ENCODE data around the gene GRK5.

GRK5 gene

DNA sequence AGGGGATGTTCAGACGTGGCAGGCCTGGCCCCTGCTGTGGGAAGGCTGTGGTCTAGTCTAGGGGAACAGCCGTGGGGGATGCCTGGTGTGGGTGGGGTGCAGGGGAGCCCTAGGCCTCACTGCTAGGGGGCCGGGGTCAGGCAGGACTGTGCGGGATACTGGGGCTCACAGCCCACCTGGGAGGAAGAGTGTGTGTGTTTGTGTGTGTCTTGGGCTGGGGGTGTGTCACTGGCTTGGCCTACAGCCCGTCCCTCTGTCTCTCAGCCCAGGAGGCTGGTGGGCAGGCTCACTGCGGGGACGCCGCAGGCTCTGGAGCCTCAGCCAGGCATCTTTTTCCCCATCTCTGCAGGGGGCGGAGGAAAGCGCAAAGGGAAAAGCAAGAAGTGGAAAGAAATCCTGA lies 118.8 kb downstream of the GRK5 start:
- TF ChIP-seq TARDBP (IDR thresholded peaks at IDR 0.05) (no peak), LEF1 (IDR thresholded peaks at IDR 0.05; ENCODE audit: borderline replicate concordance) (no peak), NFRKB (IDR thresholded peaks at IDR 0.05) (no peak), SP1 (IDR thresholded peaks at IDR 0.05) (no peak), FOXM1 (IDR thresholded peaks at IDR 0.05; ENCODE audit: borderline replicate concordance) (no peak), BHLHE40 (IDR thresholded peaks at IDR 0.05; ENCODE audit: borderline replicate concordance) (no peak), L3MBTL2 (conservative IDR thresholded peaks at IDR 0.05) (no peak), HDGF (IDR thresholded peaks at IDR 0.05; ENCODE audit: borderline replicate concordance) (no peak), CTBP1 (IDR thresholded peaks at IDR 0.05; ENCODE audit: borderline replicate concordance) (no peak), ZNF384 (IDR thresholded peaks at IDR 0.05) (no peak), ARNT (IDR thresholded peaks at IDR 0.05) (no peak)
- ChIA-PET POLR2A (no interaction called here), CTCF (no interaction called here)
- DNase-seq (ENCODE audit: extremely low spot score), result no peak

DNA sequence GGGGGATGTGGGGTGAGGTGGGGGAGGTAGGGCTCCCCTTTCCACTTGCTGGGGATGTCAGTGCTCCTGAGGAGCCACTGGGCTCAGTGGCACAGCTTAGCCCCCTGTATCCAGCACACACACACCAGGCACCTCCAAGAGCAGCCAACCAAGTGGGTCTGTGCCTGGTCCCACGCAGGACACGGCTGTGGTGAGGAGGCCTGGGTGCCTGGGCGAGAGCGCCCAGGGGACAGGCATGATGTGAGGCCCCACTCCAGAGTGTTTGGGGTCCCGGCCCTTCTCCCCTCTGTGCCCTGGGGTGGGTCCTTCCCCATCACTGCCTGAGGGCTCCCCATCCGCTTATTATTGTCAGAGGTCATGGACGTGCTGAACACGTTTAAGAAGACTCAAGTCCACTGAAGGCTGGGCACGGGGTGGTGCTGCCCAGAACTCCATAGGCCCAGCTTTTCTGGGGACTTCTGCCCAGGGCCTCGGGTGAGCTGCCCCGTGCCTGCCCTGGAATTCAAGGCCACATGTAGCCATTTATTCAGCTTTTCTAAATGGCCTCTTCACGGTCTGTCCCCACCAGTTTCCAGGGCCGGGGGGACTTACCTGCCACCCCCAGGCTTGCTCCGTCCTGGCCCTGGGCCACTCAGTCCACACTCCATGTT lies 119.8 kb downstream of the GRK5 start:
- POLR2A ChIA-PET, result no interaction called here
- TF ChIP-seq HDGF (IDR thresholded peaks at IDR 0.05; ENCODE audit: borderline replicate concordance), result no peak
- TF ChIP-seq ARNT (IDR thresholded peaks at IDR 0.05), result no peak
- TF ChIP-seq, protein P1, sequence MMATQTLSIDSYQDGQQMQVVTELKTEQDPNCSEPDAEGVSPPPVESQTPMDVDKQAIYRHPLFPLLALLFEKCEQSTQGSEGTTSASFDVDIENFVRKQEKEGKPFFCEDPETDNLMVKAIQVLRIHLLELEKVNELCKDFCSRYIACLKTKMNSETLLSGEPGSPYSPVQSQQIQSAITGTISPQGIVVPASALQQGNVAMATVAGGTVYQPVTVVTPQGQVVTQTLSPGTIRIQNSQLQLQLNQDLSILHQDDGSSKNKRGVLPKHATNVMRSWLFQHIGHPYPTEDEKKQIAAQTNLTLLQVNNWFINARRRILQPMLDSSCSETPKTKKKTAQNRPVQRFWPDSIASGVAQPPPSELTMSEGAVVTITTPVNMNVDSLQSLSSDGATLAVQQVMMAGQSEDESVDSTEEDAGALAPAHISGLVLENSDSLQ (IDR thresholded peaks at IDR 0.05), result no peak
- TF ChIP-seq SP1 (IDR thresholded peaks at IDR 0.05), result no peak
- no peak for TF ChIP-seq FOXA1 (IDR thresholded peaks at IDR 0.05)
- TF ChIP-seq FOXM1 (IDR thresholded peaks at IDR 0.05; ENCODE audit: borderline replicate concordance), result no peak
- no peak for TF ChIP-seq ELF4 (IDR thresholded peaks at IDR 0.05)
- no peak for TF ChIP-seq TARDBP (IDR thresholded peaks at IDR 0.05)
- no peak for TF ChIP-seq CTBP1 (IDR thresholded peaks at IDR 0.05; ENCODE audit: borderline replicate concordance)
- no peak for DNase-seq (ENCODE audit: extremely low spot score)
- CTCF ChIA-PET, result no interaction called here

DNA sequence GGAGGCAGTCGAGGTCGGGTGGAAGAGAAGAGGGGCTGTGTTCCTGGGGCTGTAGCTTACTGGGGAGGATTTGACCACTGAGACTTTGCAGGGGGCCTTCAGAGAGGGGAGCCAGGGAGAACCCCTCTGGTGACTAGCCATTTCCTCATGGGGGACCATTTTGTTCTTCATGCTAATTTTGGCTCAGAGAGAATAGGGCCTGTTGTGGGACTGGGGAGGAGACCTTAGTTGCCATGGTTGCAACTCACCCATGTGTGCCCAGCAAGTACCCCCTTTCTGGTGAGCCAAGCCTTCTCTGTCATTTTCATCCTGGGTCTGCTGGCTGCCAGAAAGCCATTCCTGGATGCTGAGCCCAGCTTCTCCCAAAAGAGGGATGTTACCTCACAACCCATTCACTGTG lies 120.9 kb downstream of the GRK5 start:
- ChIA-PET CTCF (no interaction called here), POLR2A (no interaction called here)
- TF ChIP-seq TARDBP (IDR thresholded peaks at IDR 0.05), result no peak
- no peak for TF ChIP-seq CTBP1 (IDR thresholded peaks at IDR 0.05; ENCODE audit: borderline replicate concordance)
- no peak for TF ChIP-seq SP1 (IDR thresholded peaks at IDR 0.05)
- TF ChIP-seq FOXA1 (IDR thresholded peaks at IDR 0.05), result no peak
- no peak for DNase-seq (ENCODE audit: extremely low spot score)

DNA sequence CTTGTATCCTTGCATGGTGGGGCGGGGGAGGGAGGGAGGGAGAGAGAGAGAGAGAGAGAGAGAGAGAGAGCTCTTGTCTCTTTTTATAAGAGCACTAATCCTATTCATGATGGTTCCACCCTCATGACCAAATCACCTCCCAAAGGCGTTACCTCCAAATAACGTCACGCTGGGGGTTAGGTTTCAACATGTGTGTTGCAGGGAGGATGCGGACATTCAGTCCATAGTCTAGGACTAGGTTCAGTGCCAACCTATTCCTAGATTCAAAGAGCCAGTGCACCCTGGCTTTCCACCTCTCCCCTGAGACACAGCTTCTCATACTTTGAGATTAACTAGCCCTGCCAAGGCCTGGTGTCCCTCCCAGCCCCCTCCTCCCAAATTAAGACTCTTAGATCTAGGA lies 123.0 kb downstream of the GRK5 start:
- POLR2A ChIA-PET, result no interaction called here
- TF ChIP-seq BHLHE40 (IDR thresholded peaks at IDR 0.05; ENCODE audit: borderline replicate concordance) (no peak), L3MBTL2 (conservative IDR thresholded peaks at IDR 0.05) (no peak), NFRKB (IDR thresholded peaks at IDR 0.05) (no peak), ELF4 (IDR thresholded peaks at IDR 0.05) (no peak), CTBP1 (IDR thresholded peaks at IDR 0.05; ENCODE audit: borderline replicate concordance) (no peak), SUZ12 (IDR thresholded peaks at IDR 0.05) (no peak), HDGF (IDR thresholded peaks at IDR 0.05; ENCODE audit: borderline replicate concordance) (no peak), ARNT (IDR thresholded peaks at IDR 0.05) (no peak), FOXM1 (IDR thresholded peaks at IDR 0.05; ENCODE audit: borderline replicate concordance) (no peak), TARDBP (IDR thresholded peaks at IDR 0.05) (no peak), LEF1 (IDR thresholded peaks at IDR 0.05; ENCODE audit: borderline replicate concordance) (no peak), FOXK2 (IDR thresholded peaks at IDR 0.05) (no peak), ZNF384 (IDR thresholded peaks at IDR 0.05) (no peak), FOXA1 (IDR thresholded peaks at IDR 0.05) (no peak), SP1 (IDR thresholded peaks at IDR 0.05) (no peak)
- TF ChIP-seq, protein P1 (IDR thresholded peaks at IDR 0.05), result no peak
- DNase-seq (ENCODE audit: extremely low spot score), result no peak
- CTCF ChIA-PET, result interaction anchor here (1.1 kb wide), 1 partner anchor 9 kb away, joined by 3 read pairs; no protein-coding TSS in a partner anchor

DNA sequence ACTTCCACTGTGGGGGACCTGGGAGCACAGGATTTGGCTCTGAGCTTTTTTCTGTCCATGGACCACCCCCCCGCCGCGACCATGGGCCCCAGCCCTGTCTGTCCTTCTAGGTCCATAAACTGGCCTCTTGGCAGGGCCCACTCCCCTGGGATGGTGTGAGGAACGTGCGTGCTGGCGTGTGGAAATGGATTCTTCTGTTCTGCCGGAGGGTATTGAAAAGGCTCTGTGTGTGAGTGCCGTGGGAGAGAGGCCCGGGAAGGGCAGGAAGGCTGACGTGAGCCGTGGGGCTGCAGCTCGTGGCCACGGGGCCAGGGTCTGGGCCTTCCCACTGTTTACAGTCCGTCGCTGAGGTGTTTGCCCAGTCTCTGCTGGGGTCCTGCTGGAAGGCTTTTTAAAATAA lies 123.7 kb downstream of the GRK5 start:
- TF ChIP-seq HDGF (IDR thresholded peaks at IDR 0.05; ENCODE audit: borderline replicate concordance), result no peak
- no peak for TF ChIP-seq CTBP1 (IDR thresholded peaks at IDR 0.05; ENCODE audit: borderline replicate concordance)
- no peak for TF ChIP-seq LEF1 (IDR thresholded peaks at IDR 0.05; ENCODE audit: borderline replicate concordance)
- no peak for TF ChIP-seq ZNF384 (IDR thresholded peaks at IDR 0.05)
- TF ChIP-seq FOXM1 (IDR thresholded peaks at IDR 0.05; ENCODE audit: borderline replicate concordance), result no peak
- TF ChIP-seq, protein P1 (IDR thresholded peaks at IDR 0.05), result no peak
- no peak for TF ChIP-seq SP1 (IDR thresholded peaks at IDR 0.05)
- CTCF ChIA-PET, result interaction anchor here (0.6 kb wide), 1 partner anchor 85 kb away, joined by 3 read pairs; no protein-coding TSS in a partner anchor
- DNase-seq (ENCODE audit: extremely low spot score), result no peak
- POLR2A ChIA-PET, result no interaction called here

DNA sequence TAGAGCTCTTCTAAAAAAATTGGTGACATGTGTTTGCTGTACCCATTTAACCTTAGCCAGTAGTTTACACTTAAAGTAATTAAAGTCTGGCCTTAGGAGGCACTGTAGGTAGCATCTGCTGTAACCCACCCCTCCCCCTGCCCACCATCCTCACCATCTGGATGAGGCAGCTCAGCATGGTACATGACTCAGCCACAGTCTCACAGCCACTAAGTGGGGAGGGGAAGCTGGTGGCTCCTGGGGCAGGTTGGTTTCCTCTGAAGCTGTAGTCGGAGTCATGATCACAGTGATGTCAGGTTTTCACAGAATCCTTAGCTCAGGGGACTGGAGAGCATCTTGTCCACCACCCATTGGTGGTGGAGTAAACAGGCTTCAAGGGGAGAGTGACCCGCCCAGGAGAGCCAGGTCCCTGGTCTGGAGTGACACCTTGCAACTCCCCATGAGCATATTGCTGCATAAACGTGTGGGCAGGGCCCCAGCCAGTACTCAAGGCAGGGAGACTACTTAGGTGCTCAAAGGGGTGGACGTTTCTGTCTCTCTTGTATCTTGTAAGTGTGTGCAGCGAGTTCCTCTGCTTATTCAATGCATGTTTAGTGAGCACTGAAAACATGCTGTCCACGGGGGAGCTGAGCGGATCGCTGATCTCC lies 125.9 kb downstream of the GRK5 start:
- ChIA-PET CTCF (interaction anchor here (0.9 kb wide), 1 partner anchor 32 kb away, joined by 3 read pairs; no protein-coding TSS in a partner anchor), POLR2A (interaction anchor here (0.6 kb wide), 1 partner anchor 157 kb away, joined by 3 read pairs; no protein-coding TSS in a partner anchor)
- DNase-seq (ENCODE audit: extremely low spot score), result no peak
- TF ChIP-seq FOXA1 (IDR thresholded peaks at IDR 0.05), result no peak
- no peak for TF ChIP-seq ELF4 (IDR thresholded peaks at IDR 0.05)
- no peak for TF ChIP-seq CTBP1 (IDR thresholded peaks at IDR 0.05; ENCODE audit: borderline replicate concordance)
- no peak for TF ChIP-seq FOXK2 (IDR thresholded peaks at IDR 0.05)
- no peak for TF ChIP-seq FOXM1 (IDR thresholded peaks at IDR 0.05; ENCODE audit: borderline replicate concordance)
- no peak for TF ChIP-seq SUZ12 (IDR thresholded peaks at IDR 0.05)
- no peak for TF ChIP-seq TARDBP (IDR thresholded peaks at IDR 0.05)
- TF ChIP-seq, protein P1 (IDR thresholded peaks at IDR 0.05), result no peak
- no peak for TF ChIP-seq HDGF (IDR thresholded peaks at IDR 0.05; ENCODE audit: borderline replicate concordance)
- TF ChIP-seq ARNT (IDR thresholded peaks at IDR 0.05), result no peak
- no peak for TF ChIP-seq LEF1 (IDR thresholded peaks at IDR 0.05; ENCODE audit: borderline replicate concordance)
- TF ChIP-seq BHLHE40 (IDR thresholded peaks at IDR 0.05; ENCODE audit: borderline replicate concordance), result no peak
- TF ChIP-seq L3MBTL2 (conservative IDR thresholded peaks at IDR 0.05), result no peak
- TF ChIP-seq NFRKB (IDR thresholded peaks at IDR 0.05), result no peak
- no peak for TF ChIP-seq SP1 (IDR thresholded peaks at IDR 0.05)
- TF ChIP-seq ZNF384 (IDR thresholded peaks at IDR 0.05), result no peak

All from HEK293T (cell line).